Gastrocnemius medialis (tissue), 4 donors: Measurements from ENCODE around the gene ENTREP1. TPM values are rescaled to one million over a fixed set of nuclear protein-coding genes. Genes with fewer than 3 reads are reported as not detected.
"Not testable (repeated sequence)": the region's sequence is repeated elsewhere in the genome, so short reads cannot be mapped to it uniquely, and the experiment has no call there.

ENCODE experiments used
- ATAC-seq, 2 donors: fragments of 150-250 bp; one replicate each; pipeline ENCODE4 v1.9.1; 2016
- DNase-seq, 2 donors: peaks; one replicate each; pipeline ENCODE4 v3.0.0-alpha.2; 2019
- H3K27ac ChIP-seq, 4 donors: fragments of 200-600 bp; sonication (generic); 1 replicate in 1 of 4; 2 replicates in 3 of 4; pipeline ENCODE4 v1.5.1; 2016 to 2018; ENCODE audit warnings: mild to moderate bottlenecking in 2 of 4, moderate library complexity in 1 of 4
- H3K27me3 ChIP-seq, 3 donors: fragments of 200-600 bp; sonication (generic) in 2 of 3; 1 replicate in 1 of 3; 2 replicates in 2 of 3; pipeline versions ENCODE4 v1.5.1 to v1.6.0; 2016 to 2019; ENCODE audit warnings: mild to moderate bottlenecking in 1 of 3, moderate library complexity in 1 of 3
- H3K36me3 ChIP-seq, 2 donors: fragments of 200-600 bp; sonication (generic) in 1 of 2; one replicate each; pipeline ENCODE4 v1.5.1; 2017 to 2018
- H3K4me1 ChIP-seq, 2 donors: fragments of 200-600 bp; sonication (generic) in 1 of 2; one replicate each; pipeline ENCODE4 v1.5.1; 2016 to 2017; ENCODE audit warnings: mild to moderate bottlenecking in 2 of 2
- H3K4me3 ChIP-seq, 4 donors: fragments of 200-600 bp; sonication (generic) in 3 of 4; 1 replicate in 1 of 4; 2 replicates in 3 of 4; pipeline ENCODE4 v1.5.1; 2016 to 2019; ENCODE audit warnings: mild to moderate bottlenecking in 2 of 4
- H3K9me3 ChIP-seq, 3 donors: fragments of 200-600 bp; sonication (generic) in 2 of 3; 1 replicate in 1 of 3; 2 replicates in 2 of 3; pipeline ENCODE4 v1.5.1; 2016 to 2019
- POLR2A ChIP-seq, 2 donors: fragments of 450-650 bp; IDR thresholded peaks; one replicate each; pipeline ENCODE4 v1.6.1; 2017; ENCODE audit warnings: antibody characterized with exemption in 2 of 2, mild to moderate bottlenecking in 2 of 2, moderate library complexity in 2 of 2
- in situ Hi-C, 4 donors: fragments of 200-750 bp; cut with MboI; loops; one replicate each; pipeline versions ENCODE4 v1.15.0 to v1.8.0; 2017; ENCODE audit warnings: low sequenced_read_pairs in 4 of 4
- intact Hi-C: fragments of 100-400 bp; cut with DNase I; formaldehyde crosslinking; loops from one replicate; pipeline ENCODE4 v1.15.1; 2023; ENCODE audit warnings: low total_unique reads
- total RNA-seq, 4 donors: library from RNA; depleted of rRNA; stranded (reverse); fragments of >200 nt; gene quantifications; one replicate each; pipeline versions ENCODE4 v1.1.0 to v1.2.3, GENCODE V29; 2016
- TF ChIP-seq, protein P1 (sequence below), 5 experiments: fragments of 450-650 bp in 3 of 5; fragments of 200-600 bp in 2 of 5; sonication (generic) in 2 of 5; IDR thresholded peaks in 4 of 5; conservative IDR thresholded peaks in 1 of 5; 1 replicate in 4 of 5; 2 replicates in 1 of 5; pipeline ENCODE4 v1.5.1; 2016 to 2019; ENCODE audit warnings: antibody characterized with exemption in 5 of 5, mild to moderate bottlenecking in 3 of 5, moderate library complexity in 3 of 5

Gene ENTREP1
- total RNA-seq, 4 donors from 2014 or later, result 10.8 to 26.8 (median 17.1) TPM

DNA sequence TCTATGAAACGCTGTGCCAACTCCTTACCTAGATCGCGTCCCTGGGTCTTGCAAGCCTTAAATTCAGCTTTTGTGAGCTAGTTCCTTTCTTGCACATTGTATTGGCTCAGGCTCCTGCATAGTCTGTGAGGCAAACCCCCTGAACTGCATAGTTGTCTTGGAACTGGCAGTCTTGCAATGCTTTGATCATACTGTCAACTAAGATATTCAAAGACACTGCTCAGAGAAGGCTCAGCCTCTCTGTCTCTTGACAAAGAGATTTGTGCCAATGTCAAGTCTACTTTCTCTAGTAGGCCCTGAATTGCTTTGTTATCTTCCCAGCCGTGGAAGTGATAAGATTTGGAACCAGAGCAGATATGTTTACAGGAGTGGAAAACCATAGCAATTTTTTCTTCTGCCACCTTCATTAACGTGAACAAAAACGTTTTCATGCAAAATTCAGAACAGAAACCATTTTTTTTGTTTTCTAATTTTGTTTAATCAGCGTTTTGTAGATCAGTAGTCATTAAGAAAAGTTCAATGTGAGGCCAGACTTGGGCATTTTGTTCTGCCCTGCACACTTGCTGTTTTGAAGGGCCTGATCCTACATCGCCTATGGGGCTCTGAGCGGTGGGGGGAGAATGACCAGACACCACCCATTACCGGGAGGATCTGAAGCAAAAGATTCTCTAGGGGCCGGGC, 27.6 kb upstream of the ENTREP1 start:
- no peak for ATAC-seq
- Histone ChIP-seq H3K9me3 (no peaks in the 10 kb centered on the region), H3K4me3 (no peak overlapping the region), H3K4me1 (peaks cover 10 to 12% of the 10 kb centered on the region in 2 donors), H3K36me3 (no peaks in the 10 kb centered on the region), H3K27ac (no peak overlapping the region), H3K27me3 (no peaks in the 10 kb centered on the region)
- no peak for TF ChIP-seq POLR2A (IDR thresholded peaks at IDR 0.05)
- TF ChIP-seq, protein P1, sequence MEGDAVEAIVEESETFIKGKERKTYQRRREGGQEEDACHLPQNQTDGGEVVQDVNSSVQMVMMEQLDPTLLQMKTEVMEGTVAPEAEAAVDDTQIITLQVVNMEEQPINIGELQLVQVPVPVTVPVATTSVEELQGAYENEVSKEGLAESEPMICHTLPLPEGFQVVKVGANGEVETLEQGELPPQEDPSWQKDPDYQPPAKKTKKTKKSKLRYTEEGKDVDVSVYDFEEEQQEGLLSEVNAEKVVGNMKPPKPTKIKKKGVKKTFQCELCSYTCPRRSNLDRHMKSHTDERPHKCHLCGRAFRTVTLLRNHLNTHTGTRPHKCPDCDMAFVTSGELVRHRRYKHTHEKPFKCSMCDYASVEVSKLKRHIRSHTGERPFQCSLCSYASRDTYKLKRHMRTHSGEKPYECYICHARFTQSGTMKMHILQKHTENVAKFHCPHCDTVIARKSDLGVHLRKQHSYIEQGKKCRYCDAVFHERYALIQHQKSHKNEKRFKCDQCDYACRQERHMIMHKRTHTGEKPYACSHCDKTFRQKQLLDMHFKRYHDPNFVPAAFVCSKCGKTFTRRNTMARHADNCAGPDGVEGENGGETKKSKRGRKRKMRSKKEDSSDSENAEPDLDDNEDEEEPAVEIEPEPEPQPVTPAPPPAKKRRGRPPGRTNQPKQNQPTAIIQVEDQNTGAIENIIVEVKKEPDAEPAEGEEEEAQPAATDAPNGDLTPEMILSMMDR (IDR thresholded peaks at IDR 0.05 in 4 of 5, conservative IDR thresholded peaks at IDR 0.05 in 1 of 5), result no peak
- no peak for DNase-seq
- in situ Hi-C loops, result no loop called here
- intact Hi-C loops, result no loop called here

DNA sequence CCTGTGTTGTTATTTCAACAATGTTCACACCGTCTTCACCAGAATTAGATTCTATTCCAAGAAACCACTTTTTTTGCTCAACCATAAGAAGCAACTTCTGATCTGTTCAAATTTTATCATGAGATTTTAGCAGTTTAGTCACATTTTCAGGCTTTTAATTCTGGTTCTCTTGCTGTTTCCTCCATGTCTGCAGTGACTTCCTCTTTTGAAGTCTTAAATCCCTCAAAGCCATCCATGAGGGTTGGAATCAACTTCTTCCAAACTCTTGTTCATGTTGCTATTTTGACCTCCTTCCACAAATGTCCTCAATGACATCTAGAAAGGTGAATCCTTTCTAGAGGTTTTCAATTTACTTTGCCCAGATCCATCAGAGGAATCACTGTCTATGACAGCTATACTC, 25.7 kb upstream of the ENTREP1 start:
- ATAC-seq, result no peak
- in situ Hi-C loops, result no loop called here
- no peak overlapping the region for H3K4me3 ChIP-seq

DNA sequence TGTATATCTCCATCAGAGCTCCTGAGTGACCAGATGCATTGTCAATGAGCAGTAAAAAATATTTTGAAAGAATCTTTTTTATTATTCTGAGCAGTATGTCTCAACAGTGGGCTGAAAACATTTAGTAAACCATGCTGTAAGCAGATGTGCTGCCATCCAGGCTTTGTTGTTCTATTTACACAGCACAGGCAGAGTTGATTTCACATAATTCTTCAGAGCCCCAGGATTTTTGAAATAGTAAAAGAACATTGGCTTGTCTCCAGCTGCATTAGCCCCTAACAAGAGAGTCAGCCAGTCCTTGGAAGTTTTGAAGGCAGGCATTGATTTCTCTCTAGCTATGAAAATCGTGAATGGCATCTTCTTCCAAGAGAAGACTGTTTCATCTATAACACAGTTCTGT, 25.2 kb upstream of the ENTREP1 start:
- no peak for TF ChIP-seq POLR2A (IDR thresholded peaks at IDR 0.05)
- TF ChIP-seq, protein P1 (IDR thresholded peaks at IDR 0.05 in 4 of 5, conservative IDR thresholded peaks at IDR 0.05 in 1 of 5), result no peak
- no peak for ATAC-seq
- Histone ChIP-seq H3K27me3 (no peaks in the 10 kb centered on the region), H3K4me3 (no peak overlapping the region), H3K9me3 (no peaks in the 10 kb centered on the region), H3K4me1 (peaks cover 10 to 12% of the 10 kb centered on the region in 2 donors), H3K27ac (no peak overlapping the region), H3K36me3 (no peaks in the 10 kb centered on the region)
- no peak for DNase-seq
- intact Hi-C loops, result no loop called here
- in situ Hi-C loops, result loop anchor here in 2 of 4 donors (25.0 kb wide), 2 partner anchors 88 to 237 kb away; no protein-coding TSS in a partner anchor

More for the DNA sequence above, 25.7 kb upstream of the ENTREP1 start:
- no peaks in the 10 kb centered on the region for H3K27me3 ChIP-seq
- intact Hi-C loops, result no loop called here
- TF ChIP-seq, protein P1 (IDR thresholded peaks at IDR 0.05 in 4 of 5, conservative IDR thresholded peaks at IDR 0.05 in 1 of 5), result no peak
- TF ChIP-seq POLR2A (IDR thresholded peaks at IDR 0.05), result no peak
- no peaks in the 10 kb centered on the region for H3K36me3 ChIP-seq
- DNase-seq, result no peak
- no peak overlapping the region for H3K27ac ChIP-seq
- H3K4me1 ChIP-seq, result peaks cover 10 to 12% of the 10 kb centered on the region in 2 donors
- H3K9me3 ChIP-seq, result no peaks in the 10 kb centered on the region

DNA sequence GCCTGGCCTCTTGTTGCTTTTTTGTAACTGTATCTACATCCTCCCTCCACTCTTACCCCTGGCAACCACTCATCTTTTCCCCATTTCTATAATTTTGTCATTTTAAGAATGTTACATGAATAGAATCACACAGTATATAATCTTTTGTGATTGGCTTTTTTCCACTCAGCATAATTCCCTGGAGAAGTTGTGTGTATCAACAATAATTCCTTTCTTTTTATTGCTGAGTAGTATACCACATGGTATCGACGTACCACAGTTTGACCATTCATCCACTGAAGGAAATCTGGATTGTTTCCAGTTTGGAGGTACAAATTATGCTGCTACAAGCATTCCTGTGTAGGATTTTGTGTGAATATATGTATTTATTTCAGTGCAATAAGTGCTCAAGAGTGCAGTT, 21.7 kb upstream of the ENTREP1 start:
- H3K27ac ChIP-seq, result no peak overlapping the region
- no peaks in the 10 kb centered on the region for H3K36me3 ChIP-seq
- no peak for ATAC-seq
- no peak for DNase-seq
- H3K4me3 ChIP-seq, result no peak overlapping the region
- no peaks in the 10 kb centered on the region for H3K4me1 ChIP-seq
- H3K9me3 ChIP-seq, result no peaks in the 10 kb centered on the region
- no peak for TF ChIP-seq POLR2A (IDR thresholded peaks at IDR 0.05)
- TF ChIP-seq, protein P1 (IDR thresholded peaks at IDR 0.05 in 4 of 5, conservative IDR thresholded peaks at IDR 0.05 in 1 of 5), result no peak
- in situ Hi-C loops, result loop anchor here in 2 of 4 donors (25.0 kb wide), 2 partner anchors 91 to 234 kb away; no protein-coding TSS in a partner anchor
- no peaks in the 10 kb centered on the region for H3K27me3 ChIP-seq
- intact Hi-C loops, result no loop called here

DNA sequence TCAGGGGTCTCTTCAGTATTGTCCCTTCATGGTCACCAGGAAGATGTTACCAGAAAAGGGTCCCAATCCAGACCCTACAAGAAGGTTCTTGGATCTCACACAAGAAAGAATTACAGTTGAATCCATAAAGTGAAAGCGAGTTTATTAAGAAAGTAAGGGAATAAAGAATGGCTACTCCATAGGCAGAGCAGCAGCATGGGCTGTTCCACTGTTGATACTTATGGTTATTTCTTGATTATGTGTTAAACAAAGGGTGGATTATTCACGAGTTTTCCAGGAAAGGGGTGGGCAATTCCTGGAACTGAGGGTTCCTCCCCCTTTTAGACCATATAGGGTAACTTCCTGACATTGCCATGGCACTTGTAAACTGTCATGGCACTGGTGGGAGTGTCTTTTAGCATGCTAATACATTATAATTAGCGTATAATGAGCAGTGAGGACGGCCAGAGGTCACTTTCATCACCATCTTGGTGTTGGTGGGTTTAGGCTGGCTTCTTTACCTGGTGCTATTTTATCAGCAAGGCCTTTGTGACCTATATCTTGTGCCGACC, 18.0 kb upstream of the ENTREP1 start:
- in situ Hi-C loops, result loop anchor here in 2 of 4 donors (25.0 kb wide), 2 partner anchors 95 to 230 kb away; no protein-coding TSS in a partner anchor
- H3K27ac ChIP-seq, ATAC-seq, H3K4me1 ChIP-seq, H3K27me3 ChIP-seq, H3K36me3 ChIP-seq, DNase-seq, H3K4me3 ChIP-seq, intact Hi-C loops, H3K9me3 ChIP-seq: not testable (repeated sequence)
